NCI-H2196 treated with DMSO at 0.1 percent for 48 hours (cell line): Measurements from ENCODE around the gene ITGB2.
"Not testable (repeated sequence)": the region's sequence is repeated elsewhere in the genome, so short reads cannot be mapped to it uniquely, and the experiment has no call there.

Experiments used
- DNase-seq: peaks from one replicate; lab custom pipeline; 2025; ENCODE audit not compliant: unreplicated experiment; lab: John Stamatoyannopoulos, UW

Gene ITGB2

GRCh38 chr21:44942566-44942965, 21.9 kb upstream of the ITGB2 start:
- no peak for DNase-seq

GRCh38 chr21:44941567-44941966, 20.9 kb upstream of the ITGB2 start:
- DNase-seq, result no peak

GRCh38 chr21:44940116-44940631, 19.5 kb upstream of the ITGB2 start:
- DNase-seq, result no peak

- peak; percentile 74 for DNase-seq
Observed at GRCh38 chr21:44939532-44940115, 18.9 kb upstream of the ITGB2 start, which contains the start of gene SLX9. Gene SLX9, plus strand, starts transcription at chr21:44940029. Its CDS starts 29 bp downstream, at chr21:44940058.

GRCh38 chr21:44938772-44939531, 18.3 kb upstream of the ITGB2 start:
- DNase-seq, result no peak

GRCh38 chr21:44935533-44935927, 14.8 kb upstream of the ITGB2 start:
- DNase-seq, result no peak

- DNase-seq, result no peak
Observed at GRCh38 chr21:44934797-44935532, 14.3 kb upstream of the ITGB2 start.

GRCh38 chr21:44934276-44934675, 13.6 kb upstream of the ITGB2 start:
- no peak for DNase-seq

GRCh38 chr21:44933918-44934260, 13.2 kb upstream of the ITGB2 start:
- DNase-seq, result no peak

- no peak for DNase-seq
Observed at GRCh38 chr21:44933199-44933917, 12.7 kb upstream of the ITGB2 start.

- DNase-seq, result no peak
Observed at GRCh38 chr21:44932408-44933181, 11.9 kb upstream of the ITGB2 start.

- no peak for DNase-seq
Observed at GRCh38 chr21:44931501-44932407, 11.1 kb upstream of the ITGB2 start.

- DNase-seq, result no peak
Observed at GRCh38 chr21:44931137-44931500, 10.4 kb upstream of the ITGB2 start.

- DNase-seq, result no peak
Observed at GRCh38 chr21:44930543-44930981, 9.9 kb upstream of the ITGB2 start.

GRCh38 chr21:44929799-44930542, 9.3 kb upstream of the ITGB2 start:
- no peak for DNase-seq

- DNase-seq, result no peak
Observed at GRCh38 chr21:44929242-44929798, 8.6 kb upstream of the ITGB2 start.

GRCh38 chr21:44928500-44929241, 8.0 kb upstream of the ITGB2 start:
- not testable (repeated sequence) for DNase-seq
